HepG2 (cell line): ENCODE measurements around the gene SPX.

Source experiments
- BATF2 ChIP-seq: sonication (generic); formaldehyde crosslinking; IDR thresholded peaks from 2 replicates; pipeline ENCODE4 v1.8.0; 2022; ENCODE audit warnings: mild to moderate bottlenecking, missing genetic modification reagents, moderate library complexity
- CREB1 ChIP-seq, 2 experiments: fragments of 450-650 bp in 1 of 2; IDR thresholded peaks; 2 replicates each; pipeline ENCODE4 v1.6.1; 2016 to 2017; ENCODE audit warnings: control low read depth in 1 of 2, mild to moderate bottlenecking in 1 of 2, missing compliant biosample characterization in 1 of 2, missing genetic modification characterization in 1 of 2
- ZNF34 ChIP-seq: sonication (generic); formaldehyde crosslinking; IDR thresholded peaks from 2 replicates; pipeline ENCODE4 v1.4.0; 2020; ENCODE audit warnings: mild to moderate bottlenecking, missing genetic modification reagents, borderline replicate concordance

GRCh38 chr12:21528953-21529352 is 2.9 kb downstream of the SPX start:
- no peak for TF ChIP-seq ZNF34
- TF ChIP-seq CREB1 (IDR thresholded peaks at IDR 0.05): no peak
- no peak for TF ChIP-seq CREB1 (CRISPR knock-in tag; IDR thresholded peaks at IDR 0.05)
- TF ChIP-seq BATF2 (CRISPR knock-in tag): no peak
